GM21786 (cell line): ENCODE data around the gene VWF.

Experiments
- ATAC-seq: cut with Tn5 transposase; IDR thresholded peaks from one replicate; pipeline ENCODE4 v1.9.1; 2021; ENCODE audit not compliant: unreplicated experiment

VWF gene

DNA sequence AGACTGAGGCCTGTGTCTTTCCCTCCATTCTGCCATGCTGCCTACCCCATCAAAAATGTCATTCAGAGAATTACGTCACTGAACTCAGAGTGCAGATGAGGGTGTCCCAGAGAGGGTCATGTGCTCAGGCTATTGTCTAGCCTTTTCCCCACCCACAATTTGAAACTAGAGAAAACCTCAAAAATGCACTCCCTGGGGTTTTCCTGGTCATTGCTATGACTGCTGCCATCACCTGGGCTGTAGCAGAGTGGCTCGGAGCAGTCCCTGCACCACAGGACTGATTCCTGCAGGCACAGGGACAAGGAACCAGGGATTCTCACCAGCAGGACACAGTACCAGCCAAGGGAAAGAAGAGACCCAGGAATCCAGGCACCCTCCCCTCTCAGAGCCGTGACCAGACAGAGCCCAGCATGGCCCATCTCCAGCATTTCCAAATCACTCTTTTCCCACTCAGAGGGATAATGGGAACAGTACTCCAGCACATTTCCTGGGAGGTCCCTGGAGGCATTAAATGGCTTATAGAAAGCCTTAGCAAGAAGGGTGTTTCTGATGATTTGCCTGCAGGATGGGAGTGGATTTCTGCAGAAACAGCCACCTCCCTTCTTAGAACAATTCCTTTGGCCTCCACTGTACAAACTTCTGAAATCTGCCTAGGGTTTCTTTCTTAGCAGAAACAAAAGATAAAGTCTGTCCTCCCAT, 45.9 kb downstream of the VWF start:
- no peak for ATAC-seq

GRCh38 chr12:6077692-6078083, 46.8 kb downstream of the VWF start:
- ATAC-seq = no peak

DNA sequence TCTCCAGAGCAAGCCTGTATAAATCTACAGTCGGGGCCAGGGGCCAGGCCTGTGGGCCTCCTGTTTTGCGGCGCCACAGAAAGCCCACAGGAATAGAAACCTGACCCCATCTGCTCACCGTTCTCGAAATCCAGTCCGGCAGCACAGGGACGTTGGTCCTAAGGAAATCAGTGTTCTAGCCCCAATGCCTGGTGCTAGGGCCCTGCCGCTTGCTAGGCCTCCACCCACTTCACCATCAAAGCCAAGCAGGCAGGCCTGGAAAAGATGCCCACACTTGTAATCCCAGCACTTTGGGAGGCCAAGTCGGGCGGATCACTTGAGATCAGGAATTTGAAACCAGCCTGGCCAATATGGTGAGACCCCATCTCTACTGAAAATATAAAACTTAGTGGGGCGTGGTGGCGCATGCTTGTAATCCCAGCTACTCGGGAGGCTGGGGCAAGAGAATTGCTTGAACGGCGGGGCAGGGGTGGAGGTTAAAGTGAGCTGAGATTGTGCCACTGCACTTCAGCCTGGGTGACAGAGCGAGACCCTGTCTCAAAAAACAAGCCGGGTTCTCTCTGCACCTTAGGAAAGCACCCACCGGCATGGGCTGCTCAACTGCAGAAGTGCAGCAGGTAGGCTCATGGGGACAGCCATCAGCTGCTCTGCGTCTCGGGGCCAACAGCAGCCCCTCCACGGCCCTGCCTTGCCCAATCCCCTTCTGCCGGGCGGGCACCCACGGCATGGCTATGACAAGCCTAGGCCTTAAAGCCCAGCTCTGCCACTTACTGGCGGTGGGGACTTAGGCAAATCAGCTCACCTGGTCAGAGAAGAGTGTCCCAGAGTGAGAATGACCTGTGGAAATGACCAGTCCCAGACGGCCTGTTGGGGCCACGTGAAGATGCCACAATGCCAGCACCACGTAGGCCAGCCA, 47.4 kb downstream of the VWF start:
- ATAC-seq = no peak

GRCh38 chr12:6076346-6076745, 48.1 kb downstream of the VWF start:
- no peak for ATAC-seq

DNA sequence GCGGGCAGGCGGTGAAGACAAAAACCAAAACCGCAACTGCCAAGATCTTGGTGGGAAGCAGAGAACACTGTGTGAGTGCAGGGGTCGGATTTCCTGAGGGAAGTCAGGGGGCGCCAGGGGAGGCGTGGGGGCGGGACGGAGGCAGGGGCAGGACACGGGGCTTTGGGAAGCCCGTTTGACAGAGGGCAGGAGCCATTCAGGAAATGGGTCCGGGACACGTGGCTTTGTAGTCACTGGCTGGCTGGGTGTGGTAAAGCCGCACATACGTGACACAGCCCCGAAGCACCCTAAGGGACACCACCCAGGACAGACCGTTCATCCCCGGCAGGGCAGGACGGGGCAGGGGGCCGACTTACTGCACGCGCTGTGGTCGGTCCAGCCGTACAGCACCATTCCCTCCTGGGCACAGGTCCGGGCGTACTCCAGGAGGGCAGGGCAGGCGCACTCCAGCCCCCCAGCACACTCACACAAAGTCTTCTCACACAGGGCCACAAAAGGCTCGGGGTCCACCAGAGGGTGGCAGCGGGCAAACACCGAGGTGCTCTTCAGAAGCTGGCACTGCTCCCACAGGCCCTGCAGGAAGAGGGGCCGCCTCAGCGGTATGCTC, 49.4 kb downstream of the VWF start:
- ATAC-seq = no peak

DNA sequence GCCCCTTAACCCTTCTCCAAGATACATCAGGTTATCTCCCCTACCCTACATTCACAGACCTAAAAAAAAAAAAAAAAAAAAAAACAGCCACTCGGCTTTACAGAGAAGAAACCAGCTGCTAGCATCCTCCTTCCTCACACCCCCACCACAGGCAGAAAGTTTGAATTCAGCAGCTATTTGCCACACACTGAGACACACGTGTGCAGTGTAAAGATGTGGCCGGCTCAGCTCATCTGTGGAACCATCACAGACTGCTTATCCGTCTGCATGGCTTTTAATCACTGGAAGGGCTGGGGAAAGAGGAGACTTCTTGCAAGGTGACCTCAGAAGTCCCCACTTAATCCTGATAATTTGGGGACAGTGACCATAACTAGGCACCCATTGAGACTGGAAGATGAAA, 50.0 kb downstream of the VWF start:
- ATAC-seq = no peak

DNA sequence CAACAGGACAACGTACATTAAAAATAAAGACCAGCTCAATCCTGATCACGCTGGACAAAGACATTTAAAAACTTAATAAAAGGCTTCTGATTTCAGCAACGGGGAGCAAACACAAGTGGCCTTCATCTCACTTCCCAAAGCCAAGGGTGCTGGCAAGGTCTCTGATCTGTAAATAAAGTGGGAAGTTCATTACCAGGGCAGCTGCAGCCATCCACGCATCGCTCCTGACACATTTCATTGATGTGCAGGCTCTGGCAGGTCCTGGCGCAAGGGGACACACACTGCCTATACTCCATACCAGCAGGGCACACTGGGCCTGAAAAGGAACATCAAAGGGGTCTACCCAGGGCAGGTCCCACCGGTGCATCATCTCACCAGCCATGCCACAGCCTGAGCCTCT, 51.0 kb downstream of the VWF start:
- ATAC-seq = no peak

DNA sequence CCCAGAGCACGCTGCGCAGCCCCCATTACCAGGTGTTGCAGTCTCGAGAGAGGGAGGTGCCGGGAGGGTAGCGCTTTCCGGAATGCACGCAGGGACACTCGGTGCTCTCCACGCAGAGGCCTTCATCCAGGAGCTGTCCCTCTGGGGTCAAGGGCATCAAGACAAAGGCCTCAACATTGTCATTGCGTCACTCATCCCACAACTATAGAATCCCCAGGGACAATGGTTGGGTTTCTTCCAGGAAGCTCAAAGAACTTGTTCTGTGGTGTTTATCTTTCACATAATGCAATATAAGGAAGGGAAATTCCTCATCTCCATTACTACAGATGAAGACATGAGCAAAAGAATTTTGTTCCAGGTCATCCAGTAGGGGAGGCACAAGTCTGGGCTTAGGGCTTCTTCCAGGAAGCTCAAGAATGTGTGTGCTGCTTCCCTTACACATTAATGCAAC, 52.1 kb downstream of the VWF start:
- no peak for ATAC-seq

DNA sequence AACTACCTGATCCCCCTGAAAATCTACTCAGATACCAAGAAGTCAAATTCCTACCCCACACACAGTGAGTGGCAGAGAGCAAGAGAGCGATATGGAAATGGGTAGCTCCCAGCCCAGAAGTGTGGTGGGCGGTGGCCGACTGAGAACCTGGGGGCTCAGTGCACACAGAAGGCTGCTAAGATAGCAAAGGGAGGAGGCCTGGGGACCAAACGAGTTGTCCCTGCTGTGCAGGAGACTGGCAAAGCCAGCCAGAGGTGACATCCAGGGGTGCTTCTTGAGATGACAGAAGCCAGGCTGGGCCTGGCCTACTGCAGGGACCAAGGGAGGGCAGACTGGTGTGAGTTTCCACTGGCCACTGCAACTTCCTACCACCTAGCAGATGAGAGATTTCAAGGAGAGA, 52.9 kb downstream of the VWF start:
- no peak for ATAC-seq

DNA sequence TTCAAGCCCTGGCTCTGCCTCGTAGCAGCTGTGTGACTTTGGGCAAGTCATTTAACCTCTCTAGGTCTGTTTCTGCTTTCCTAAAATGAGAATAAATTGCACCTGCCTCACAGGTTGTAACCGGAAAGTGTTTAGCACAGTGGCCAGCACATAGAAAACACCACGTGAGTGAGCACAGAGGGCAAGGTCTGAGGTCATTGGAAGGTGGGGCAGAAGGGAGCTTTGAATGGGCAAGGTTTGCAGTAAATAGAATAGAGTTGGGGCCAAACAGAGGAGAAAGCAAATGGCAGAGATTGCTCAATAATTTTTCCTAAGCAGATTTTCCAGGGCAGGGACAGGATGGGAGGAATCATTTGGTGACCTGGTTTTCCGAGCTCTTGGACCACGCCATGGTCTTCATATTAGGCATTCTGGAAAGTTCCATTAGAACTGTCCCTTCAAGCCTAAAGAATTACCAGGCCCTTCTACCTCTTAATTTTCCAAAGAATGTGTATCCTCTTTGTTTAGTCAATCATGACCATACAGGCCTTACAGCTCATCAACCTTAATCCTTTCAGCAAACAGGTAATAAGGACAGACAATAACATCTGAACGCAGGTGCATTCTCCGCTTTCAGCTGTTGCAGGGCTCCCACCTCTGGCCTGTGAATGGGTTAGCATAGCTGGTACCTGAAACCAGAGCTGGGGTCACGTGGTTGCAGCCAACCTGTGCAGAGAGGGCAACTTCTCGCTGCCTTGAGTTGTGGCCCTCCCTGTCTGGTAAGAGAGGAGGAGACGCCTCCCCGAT, 53.8 kb downstream of the VWF start:
- ATAC-seq = no peak

- ATAC-seq = no peak
These were observed 54.9 kb downstream of the VWF start for GRCh38 chr12:6069437-6070093.

- ATAC-seq = no peak
These were observed 56.2 kb downstream of the VWF start for GRCh38 chr12:6068227-6068626.

DNA sequence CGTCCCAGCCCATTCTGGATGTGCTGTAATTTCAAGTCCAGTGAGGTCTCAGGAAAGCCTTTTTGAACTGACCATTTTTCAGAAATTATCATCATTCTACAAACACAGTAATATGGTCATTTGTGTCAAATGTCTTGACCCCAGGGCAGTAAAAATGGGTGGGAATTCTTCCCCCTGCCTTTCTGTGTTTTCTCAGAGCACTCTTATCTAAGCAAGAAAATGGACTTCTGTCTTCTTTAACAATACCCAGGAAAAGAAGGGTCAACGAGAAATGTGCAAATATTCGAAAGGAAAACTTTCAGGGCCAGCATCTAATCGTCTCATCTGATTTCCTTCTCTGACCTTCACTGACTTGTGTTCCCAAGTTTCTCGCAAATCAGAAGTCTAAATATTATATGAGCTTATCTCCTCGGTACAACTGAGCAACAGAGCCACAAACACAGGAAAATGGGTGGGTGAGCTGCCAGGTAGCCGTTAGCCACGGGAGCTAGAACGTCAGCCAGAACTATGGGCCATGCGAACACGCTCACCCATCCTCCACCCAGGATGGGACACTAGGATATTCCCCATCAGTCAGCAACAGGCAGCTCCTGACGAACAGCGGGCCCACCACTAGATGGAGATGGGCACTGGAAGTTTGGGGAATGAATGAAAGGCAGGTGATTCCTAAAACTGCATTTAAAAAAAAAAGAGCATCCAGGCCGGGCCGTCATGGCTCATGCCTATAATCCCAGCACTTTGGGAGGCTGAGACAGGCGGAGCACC, 57.1 kb downstream of the VWF start:
- ATAC-seq = no peak

DNA sequence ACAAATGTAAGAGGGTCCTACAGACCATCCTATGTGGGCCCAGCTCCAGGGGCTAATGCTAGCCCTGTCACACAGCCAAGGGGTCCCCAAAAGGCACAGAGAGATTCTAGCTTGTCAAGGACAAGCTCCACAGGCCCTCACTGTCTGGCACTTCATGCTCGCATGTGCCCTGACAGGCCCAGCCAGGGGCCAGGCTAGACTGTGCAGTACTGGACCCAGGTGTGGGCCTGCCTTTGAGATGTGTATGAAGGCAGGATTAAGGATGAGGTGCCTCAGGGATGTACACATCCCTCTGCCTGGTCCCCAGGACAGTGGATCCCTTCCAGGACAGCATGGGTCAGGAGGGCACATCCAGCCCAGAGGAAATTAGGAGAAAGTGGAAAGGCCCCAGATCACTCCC, 57.8 kb downstream of the VWF start:
- ATAC-seq = no peak

GRCh38 chr12:6065863-6066199, 58.6 kb downstream of the VWF start:
- no peak for ATAC-seq

DNA sequence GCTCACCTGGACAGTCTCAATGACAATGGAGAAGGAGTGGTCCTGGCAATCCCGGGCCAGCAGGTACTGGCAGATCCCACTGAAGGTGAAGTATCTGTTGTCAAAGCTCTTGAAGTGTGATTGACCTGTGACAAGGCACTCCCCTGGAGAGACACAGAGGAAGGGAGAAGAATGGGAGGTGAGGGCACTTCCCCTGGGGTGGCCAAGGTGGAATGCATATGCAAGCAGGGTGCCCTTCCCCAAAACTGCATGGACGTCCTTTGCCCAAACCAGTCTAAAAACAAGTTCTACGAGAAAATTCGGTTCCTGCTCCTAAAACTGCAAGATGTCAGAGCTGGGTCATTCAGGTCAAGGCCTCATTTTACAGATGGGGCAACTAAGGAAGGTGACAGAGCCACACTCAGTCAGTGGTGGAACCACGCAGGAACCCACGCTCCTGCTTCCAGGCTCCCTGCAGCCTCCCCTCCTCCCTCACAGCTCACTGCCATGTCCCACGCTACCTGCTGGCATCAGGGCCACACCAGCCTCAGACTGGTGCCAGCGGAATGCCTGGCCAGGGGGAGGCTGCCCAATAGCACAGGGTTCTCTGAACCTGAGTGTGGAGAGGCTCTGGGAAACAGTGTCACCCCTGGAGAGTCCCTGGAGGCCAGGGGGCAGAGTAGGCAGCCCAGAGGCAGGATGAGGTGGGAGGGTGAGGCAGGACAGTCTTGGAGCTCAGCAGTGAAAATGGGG, 59.2 kb downstream of the VWF start:
- no peak for ATAC-seq

- no peak for ATAC-seq
These were observed 61.4 kb downstream of the VWF start for GRCh38 chr12:6062757-6063735.

DNA sequence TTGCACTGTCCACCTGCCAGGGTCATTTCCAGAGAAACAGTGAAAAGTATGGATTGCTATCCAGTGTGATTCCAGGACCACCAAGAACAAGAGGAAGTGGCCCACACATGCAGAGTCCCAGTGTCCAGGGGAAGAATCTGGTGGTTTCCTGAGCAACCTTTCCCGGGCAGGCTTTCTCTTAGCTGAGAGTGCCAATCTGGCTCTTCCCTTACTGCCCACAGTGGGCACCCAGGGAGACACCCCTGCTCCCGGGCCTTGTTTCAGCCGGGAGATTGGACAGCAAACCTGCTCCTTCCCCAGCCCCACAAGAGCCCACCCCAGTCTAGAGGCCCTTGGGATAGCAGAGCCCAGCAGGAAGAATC, 62.1 kb downstream of the VWF start:
- no peak for ATAC-seq
